Fibroblast of lung (primary cell): ENCODE measurements around the gene YPEL3. TPM values are rescaled to one million over a fixed set of nuclear protein-coding genes. Genes with fewer than 3 reads are reported as not detected.

Source experiments
- DNase-seq, 2 donors: peaks; one replicate each; pipeline versions ENCODE4 v3.0.0 to v3.0.0-alpha.2; 2010; ENCODE audit warnings: low read depth in 2 of 2
- H2AFZ ChIP-seq: 2 replicates; pipeline ENCODE4 v1.5.1; 2012; ENCODE audit warnings: low read length, control low read depth, inconsistent platforms
- H3K27ac ChIP-seq: 2 replicates; pipeline ENCODE4 v1.5.1; 2011; ENCODE audit warnings: low read length, control low read depth; ENCODE audit not compliant: insufficient read depth
- H3K27me3 ChIP-seq: 2 replicates; pipeline ENCODE4 v1.5.1; 2011; ENCODE audit warnings: mild to moderate bottlenecking, low read length; ENCODE audit not compliant: control insufficient read depth, insufficient read depth
- H3K36me3 ChIP-seq: 2 replicates; pipeline ENCODE4 v1.5.1; 2011; ENCODE audit warnings: low read length; ENCODE audit not compliant: control insufficient read depth, insufficient read depth
- H3K4me1 ChIP-seq: 2 replicates; pipeline ENCODE4 v1.5.1; 2011; ENCODE audit warnings: low read length; ENCODE audit not compliant: control insufficient read depth, insufficient read depth; ENCODE audit errors: extremely low read depth
- H3K4me2 ChIP-seq: 2 replicates; pipeline ENCODE4 v1.5.1; 2011; ENCODE audit warnings: low read length, control low read depth; ENCODE audit not compliant: insufficient read depth; ENCODE audit errors: extremely low read depth
- H3K4me3 ChIP-seq, 4 experiments: fragments of 200-600 bp in 1 of 4; sonication (generic) in 1 of 4; replicated peaks in 1 of 4; 2 replicates each; pipeline ENCODE4 v1.5.1; 2011 to 2016; ENCODE audit warnings: low read length in 4 of 4, low read depth in 3 of 4, mild to moderate bottlenecking in 3 of 4, control low read depth in 2 of 4, inconsistent platforms in 1 of 4, mixed read lengths in 1 of 4; ENCODE audit not compliant: insufficient read depth in 1 of 4; ENCODE audit errors: control extremely low read depth in 1 of 4
- H3K79me2 ChIP-seq: 2 replicates; pipeline ENCODE4 v1.5.1; 2012; ENCODE audit warnings: mild to moderate bottlenecking, low read length, inconsistent platforms; ENCODE audit not compliant: control insufficient read depth, insufficient read depth
- H3K9ac ChIP-seq: 2 replicates; pipeline ENCODE4 v1.5.1; 2011; ENCODE audit warnings: mild to moderate bottlenecking, low read length, control low read depth; ENCODE audit not compliant: insufficient read depth
- H3K9me3 ChIP-seq: 2 replicates; pipeline ENCODE4 v1.5.1; 2012; ENCODE audit warnings: low read depth, low read length; ENCODE audit not compliant: control insufficient read depth, insufficient read depth
- H4K20me1 ChIP-seq: 2 replicates; pipeline ENCODE4 v1.5.1; 2011; ENCODE audit warnings: low read length; ENCODE audit not compliant: control insufficient read depth, insufficient read depth; ENCODE audit errors: extremely low read depth
- EZH2 ChIP-seq: IDR thresholded peaks from 2 replicates; pipeline ENCODE4 v1.5.1; 2012; ENCODE audit warnings: low read length, control low read depth, mild to moderate bottlenecking; ENCODE audit errors: missing control alignments
- polyA plus RNA-seq, 2 donors: library from polyadenylated mRNA; depleted of rRNA in 1 of 2; stranded (reverse) in 1 of 2; unstranded in 1 of 2; fragments of >200 nt; gene quantifications; 2 replicates each; pipeline ENCODE4 v1.2.1, GENCODE V29; 2011 to 2012; ENCODE audit warnings: missing spikeins in 1 of 2
- total RNA-seq: library from RNA; depleted of rRNA; stranded (reverse); fragments of >200 nt; gene quantifications from 2 replicates; pipeline ENCODE4 v1.2.1, GENCODE V29; 2014
- TF ChIP-seq, protein P1 (sequence below), 2 donors: IDR thresholded peaks in 1 of 2; conservative IDR thresholded peaks in 1 of 2; 1 replicate in 1 of 2; 2 replicates in 1 of 2; pipeline ENCODE4 v1.5.1; 2011 to 2012; ENCODE audit warnings: low read length in 2 of 2, control low read depth in 1 of 2, inconsistent platforms in 1 of 2, low read depth in 1 of 2, mild to moderate bottlenecking in 1 of 2

The YPEL3 gene
- total and polyA plus RNA-seq, 2 donors (not counting 1 experiment from before 2014, with no cell fraction given), result 16.0 to 21.4 TPM

DNA sequence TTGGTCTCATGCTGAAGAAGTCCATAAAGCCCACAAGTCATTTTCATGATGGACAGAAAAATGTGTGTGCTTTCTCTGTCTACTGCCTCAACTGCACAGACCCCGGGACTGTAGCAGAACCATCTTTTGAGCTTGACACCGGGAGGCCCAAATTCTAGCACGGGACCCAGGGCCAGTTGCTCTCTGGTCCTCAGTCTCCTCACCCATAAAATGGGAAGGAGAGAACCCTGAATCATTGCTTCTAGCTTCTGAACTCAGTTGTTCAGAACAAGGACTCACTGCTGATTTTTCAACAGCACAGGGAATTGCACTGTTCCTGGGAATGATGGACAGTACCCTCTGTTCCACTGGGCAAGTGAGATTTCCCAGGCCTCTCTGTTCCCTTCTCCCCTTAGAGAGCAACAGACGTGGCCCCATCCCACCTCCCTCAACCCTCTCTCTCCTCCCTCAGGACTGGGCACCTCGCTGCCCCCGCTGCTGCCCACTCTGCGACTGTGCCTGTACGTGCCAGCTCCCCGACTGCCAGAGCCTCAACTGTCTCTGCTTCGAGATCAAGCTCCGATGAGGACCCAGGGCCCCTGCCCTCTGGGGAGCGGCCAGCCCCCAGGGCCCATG lies 32.6 kb downstream of the YPEL3 start:
- peak overlapping the region; percentile 99 for H3K27ac ChIP-seq
- no peaks in the 10 kb centered on the region for H3K27me3 ChIP-seq
- peak overlapping the region; percentile 74 for H2AFZ ChIP-seq
- H3K9ac ChIP-seq, result peak overlapping the region; percentile 98
- H3K36me3 ChIP-seq, result peaks cover 11% of the 10 kb centered on the region
- peaks cover 27% of the 10 kb centered on the region for H3K79me2 ChIP-seq
- no peaks in the 10 kb centered on the region for H4K20me1 ChIP-seq
- no peaks in the 10 kb centered on the region for H3K9me3 ChIP-seq
- peaks cover 22% of the 10 kb centered on the region for H3K4me1 ChIP-seq
- TF ChIP-seq EZH2, result no peak
- TF ChIP-seq, protein P1, sequence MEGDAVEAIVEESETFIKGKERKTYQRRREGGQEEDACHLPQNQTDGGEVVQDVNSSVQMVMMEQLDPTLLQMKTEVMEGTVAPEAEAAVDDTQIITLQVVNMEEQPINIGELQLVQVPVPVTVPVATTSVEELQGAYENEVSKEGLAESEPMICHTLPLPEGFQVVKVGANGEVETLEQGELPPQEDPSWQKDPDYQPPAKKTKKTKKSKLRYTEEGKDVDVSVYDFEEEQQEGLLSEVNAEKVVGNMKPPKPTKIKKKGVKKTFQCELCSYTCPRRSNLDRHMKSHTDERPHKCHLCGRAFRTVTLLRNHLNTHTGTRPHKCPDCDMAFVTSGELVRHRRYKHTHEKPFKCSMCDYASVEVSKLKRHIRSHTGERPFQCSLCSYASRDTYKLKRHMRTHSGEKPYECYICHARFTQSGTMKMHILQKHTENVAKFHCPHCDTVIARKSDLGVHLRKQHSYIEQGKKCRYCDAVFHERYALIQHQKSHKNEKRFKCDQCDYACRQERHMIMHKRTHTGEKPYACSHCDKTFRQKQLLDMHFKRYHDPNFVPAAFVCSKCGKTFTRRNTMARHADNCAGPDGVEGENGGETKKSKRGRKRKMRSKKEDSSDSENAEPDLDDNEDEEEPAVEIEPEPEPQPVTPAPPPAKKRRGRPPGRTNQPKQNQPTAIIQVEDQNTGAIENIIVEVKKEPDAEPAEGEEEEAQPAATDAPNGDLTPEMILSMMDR (conservative IDR thresholded peaks at IDR 0.05 in 1 of 2, IDR thresholded peaks at IDR 0.05 in 1 of 2; ENCODE audit: low read depth in 1 of 2, low read length in 2 of 2), result no peak
- DNase-seq, result no peak
- peak overlapping the region; percentile 92 for H3K4me2 ChIP-seq
- H3K4me3 ChIP-seq, result peak overlapping the region in 1 of 4 experiments; percentile 56

DNA sequence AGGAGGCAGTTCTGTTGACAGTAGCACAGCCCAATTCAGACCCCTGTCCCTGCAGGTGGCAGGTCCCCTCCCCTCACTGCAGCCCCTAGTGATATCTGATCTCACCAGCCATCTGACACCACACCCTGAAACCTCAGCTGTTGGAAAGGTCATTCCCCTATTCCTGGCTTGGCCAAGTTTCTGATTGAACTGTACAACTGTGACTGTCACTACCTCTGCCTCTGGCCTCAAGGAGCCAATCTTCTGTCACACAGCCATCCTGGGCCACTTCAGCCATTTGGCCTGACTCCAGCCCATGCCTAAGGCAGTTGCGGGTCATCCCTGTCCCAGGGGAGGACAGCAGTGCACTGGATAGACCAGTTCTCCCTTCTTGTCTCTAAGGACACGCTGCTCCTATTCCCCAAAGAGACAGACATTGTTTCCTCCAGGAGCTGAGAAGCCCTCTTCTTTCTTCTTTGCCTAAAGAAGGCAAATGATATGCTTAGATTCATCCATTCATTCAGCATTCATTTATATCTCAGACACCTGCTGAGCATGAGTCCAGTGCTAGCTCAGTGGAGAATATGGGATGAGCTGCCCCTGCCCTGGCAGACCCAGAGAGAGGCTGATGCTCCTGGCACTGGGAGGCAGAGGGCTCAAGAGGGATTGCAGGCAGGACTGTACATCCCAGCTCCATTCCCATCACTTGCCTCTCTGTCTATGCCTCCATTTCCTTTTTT lies 35.0 kb downstream of the YPEL3 start:
- Histone ChIP-seq H3K4me2 (no peak overlapping the region), H3K36me3 (no peaks in the 10 kb centered on the region), H3K27me3 (no peaks in the 10 kb centered on the region), H2AFZ (no peak overlapping the region), H3K27ac (no peak overlapping the region), H3K9ac (no peak overlapping the region), H4K20me1 (no peaks in the 10 kb centered on the region), H3K79me2 (peaks cover 4% of the 10 kb centered on the region), H3K4me1 (peaks cover 16% of the 10 kb centered on the region), H3K9me3 (no peaks in the 10 kb centered on the region), H3K4me3 (no peak overlapping the region)
- no peak for TF ChIP-seq EZH2
- TF ChIP-seq, protein P1 (conservative IDR thresholded peaks at IDR 0.05 in 1 of 2, IDR thresholded peaks at IDR 0.05 in 1 of 2; ENCODE audit: low read depth in 1 of 2, low read length in 2 of 2), result no peak
- DNase-seq, result no peak

DNA sequence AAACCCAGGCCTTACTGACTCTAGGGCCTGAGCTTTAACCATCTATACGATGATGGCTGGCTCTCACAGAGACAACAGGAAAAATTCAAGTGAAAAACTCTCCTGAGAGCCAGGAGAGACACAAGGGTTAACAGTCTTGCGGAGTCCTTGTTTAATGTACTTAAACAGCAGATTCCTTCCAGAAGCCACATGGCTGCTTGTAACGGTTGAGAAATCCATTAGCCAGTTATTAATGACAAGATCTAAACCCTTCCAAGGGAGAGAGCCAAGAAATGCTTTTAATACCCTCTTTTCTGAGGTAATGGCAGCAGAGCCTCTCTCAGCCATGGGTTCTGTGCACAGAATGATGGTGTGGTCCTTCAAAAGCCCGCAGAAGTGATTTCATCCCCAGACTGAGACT lies 35.7 kb downstream of the YPEL3 start:
- H3K27ac ChIP-seq, result no peak overlapping the region
- peak in 1 of 2 donors; percentile 52 for DNase-seq
- no peaks in the 10 kb centered on the region for H4K20me1 ChIP-seq
- no peaks in the 10 kb centered on the region for H3K79me2 ChIP-seq
- H2AFZ ChIP-seq, result no peak overlapping the region
- H3K4me2 ChIP-seq, result no peak overlapping the region
- H3K27me3 ChIP-seq, result no peaks in the 10 kb centered on the region
- H3K9ac ChIP-seq, result no peak overlapping the region
- H3K9me3 ChIP-seq, result no peaks in the 10 kb centered on the region
- no peak overlapping the region for H3K4me3 ChIP-seq
- peaks cover under 1% of the 10 kb centered on the region for H3K36me3 ChIP-seq
- peaks cover 16% of the 10 kb centered on the region for H3K4me1 ChIP-seq
- TF ChIP-seq EZH2, result no peak
- TF ChIP-seq, protein P1 (conservative IDR thresholded peaks at IDR 0.05 in 1 of 2, IDR thresholded peaks at IDR 0.05 in 1 of 2; ENCODE audit: low read depth in 1 of 2, low read length in 2 of 2), result no peak
